Hepatocyte (in vitro differentiated cells): ENCODE data around the gene OPRL1.

Source experiments
- CTCF ChIP-seq: fragments of 200-600 bp; sonication (generic); IDR thresholded peaks from 2 replicates; pipeline ENCODE4 v1.5.1; 2016; ENCODE audit warnings: antibody characterized with exemption, mild to moderate bottlenecking; ENCODE audit not compliant: poor library complexity
- EZH2 ChIP-seq: fragments of 200-600 bp; sonication (generic); IDR thresholded peaks from 2 replicates; pipeline ENCODE4 v1.6.1; 2016; ENCODE audit warnings: antibody characterized with exemption, mild to moderate bottlenecking, borderline replicate concordance
- EZH2phosphoT487 ChIP-seq: fragments of 200-600 bp; sonication (generic); IDR thresholded peaks from one replicate; pipeline ENCODE4 v1.6.1; 2018; ENCODE audit warnings: antibody characterized with exemption, mild to moderate bottlenecking, low read depth, moderate library complexity; ENCODE audit not compliant: unreplicated experiment, severe bottlenecking

GRCh38 chr20:64113796-64114355 lies 34.0 kb downstream of the OPRL1 start:
- TF ChIP-seq EZH2 (no peak), CTCF (no peak), EZH2phosphoT487 (no peak)
